GM23338 (cell line): Measurements from ENCODE around the gene CMSS1.
"Not testable (repeated sequence)": the region's sequence is repeated elsewhere in the genome, so short reads cannot be mapped to it uniquely, and the experiment has no call there.

ENCODE experiments used
- CREB1 ChIP-seq: fragments of 250-450 bp; sonication (Bioruptor Pico); IDR thresholded peaks from 2 replicates; pipeline ENCODE4 v1.5.0; 2020; ENCODE audit warnings: low read depth, mild to moderate bottlenecking, moderate library complexity
- CTCF ChIP-seq, 2 experiments: fragments of 200-600 bp in 1 of 2; sonication (generic) in 1 of 2; conservative IDR thresholded peaks; 2 replicates each; pipeline versions ENCODE4 v1.5.1 to v1.6.1; 2016 to 2017; ENCODE audit warnings: antibody characterized with exemption in 2 of 2, low read depth in 2 of 2, mild to moderate bottlenecking in 2 of 2, moderate library complexity in 1 of 2
- EZH2 ChIP-seq: fragments of 200-600 bp; sonication (generic); IDR thresholded peaks from one replicate; pipeline ENCODE4 v1.8.0; 2017; ENCODE audit warnings: antibody characterized with exemption, mild to moderate bottlenecking, low read depth; ENCODE audit not compliant: unreplicated experiment
- EZH2phosphoT487 ChIP-seq: fragments of 200-600 bp; sonication (generic); IDR thresholded peaks from one replicate; pipeline ENCODE4 v1.8.1; 2018; ENCODE audit warnings: antibody characterized with exemption; ENCODE audit not compliant: unreplicated experiment
- ZNF331 ChIP-seq: fragments of 250-450 bp; sonication (Bioruptor Pico); IDR thresholded peaks from 2 replicates; pipeline ENCODE4 v1.5.0; 2020; ENCODE audit warnings: low read depth, mild to moderate bottlenecking, moderate library complexity
- TF ChIP-seq, protein P1 (sequence below): IDR thresholded peaks from one replicate; pipeline ENCODE4 v1.6.1; 2018; ENCODE audit warnings: antibody characterized with exemption; ENCODE audit not compliant: unreplicated experiment

DNA sequence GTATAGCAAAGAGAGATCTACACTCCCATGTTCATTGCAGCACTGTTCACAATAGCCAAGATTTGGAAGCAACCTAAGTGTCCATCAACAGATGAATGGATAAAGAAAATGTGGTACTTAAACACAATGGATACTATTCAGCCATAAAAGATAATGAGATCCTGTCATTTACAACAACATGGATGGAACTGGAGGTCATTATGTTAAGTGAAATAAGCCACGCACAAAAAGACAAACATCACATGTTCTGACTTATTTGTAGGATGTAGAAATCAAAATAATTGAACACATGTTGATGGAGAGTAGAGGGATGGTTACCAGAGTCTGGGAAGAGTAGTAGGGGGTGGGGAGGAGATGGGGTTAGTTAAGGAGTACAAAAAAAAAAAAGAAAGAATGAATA lies 278.6 kb downstream of the CMSS1 start:
- not testable (repeated sequence) for TF ChIP-seq CTCF (conservative IDR thresholded peaks at IDR 0.05; ENCODE audit: low read depth in 2 of 2); EZH2; ZNF331 (CRISPR knock-in tag); EZH2phosphoT487; CREB1 (CRISPR knock-in tag)
- TF ChIP-seq, protein P1, sequence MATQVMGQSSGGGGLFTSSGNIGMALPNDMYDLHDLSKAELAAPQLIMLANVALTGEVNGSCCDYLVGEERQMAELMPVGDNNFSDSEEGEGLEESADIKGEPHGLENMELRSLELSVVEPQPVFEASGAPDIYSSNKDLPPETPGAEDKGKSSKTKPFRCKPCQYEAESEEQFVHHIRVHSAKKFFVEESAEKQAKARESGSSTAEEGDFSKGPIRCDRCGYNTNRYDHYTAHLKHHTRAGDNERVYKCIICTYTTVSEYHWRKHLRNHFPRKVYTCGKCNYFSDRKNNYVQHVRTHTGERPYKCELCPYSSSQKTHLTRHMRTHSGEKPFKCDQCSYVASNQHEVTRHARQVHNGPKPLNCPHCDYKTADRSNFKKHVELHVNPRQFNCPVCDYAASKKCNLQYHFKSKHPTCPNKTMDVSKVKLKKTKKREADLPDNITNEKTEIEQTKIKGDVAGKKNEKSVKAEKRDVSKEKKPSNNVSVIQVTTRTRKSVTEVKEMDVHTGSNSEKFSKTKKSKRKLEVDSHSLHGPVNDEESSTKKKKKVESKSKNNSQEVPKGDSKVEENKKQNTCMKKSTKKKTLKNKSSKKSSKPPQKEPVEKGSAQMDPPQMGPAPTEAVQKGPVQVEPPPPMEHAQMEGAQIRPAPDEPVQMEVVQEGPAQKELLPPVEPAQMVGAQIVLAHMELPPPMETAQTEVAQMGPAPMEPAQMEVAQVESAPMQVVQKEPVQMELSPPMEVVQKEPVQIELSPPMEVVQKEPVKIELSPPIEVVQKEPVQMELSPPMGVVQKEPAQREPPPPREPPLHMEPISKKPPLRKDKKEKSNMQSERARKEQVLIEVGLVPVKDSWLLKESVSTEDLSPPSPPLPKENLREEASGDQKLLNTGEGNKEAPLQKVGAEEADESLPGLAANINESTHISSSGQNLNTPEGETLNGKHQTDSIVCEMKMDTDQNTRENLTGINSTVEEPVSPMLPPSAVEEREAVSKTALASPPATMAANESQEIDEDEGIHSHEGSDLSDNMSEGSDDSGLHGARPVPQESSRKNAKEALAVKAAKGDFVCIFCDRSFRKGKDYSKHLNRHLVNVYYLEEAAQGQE: not testable (repeated sequence)
